HG02623 (cell line): ENCODE measurements around the gene PIEZO1.

Source experiments
- ATAC-seq: cut with Tn5 transposase; IDR thresholded peaks from one replicate; pipeline ENCODE4 v1.9.1; 2021; ENCODE audit warnings: moderate library complexity; ENCODE audit not compliant: unreplicated experiment

PIEZO1 gene

GRCh38 chr16:88817785-88818574 is 33.0 kb upstream of the PIEZO1 start:
- ATAC-seq = no peak

- no peak for ATAC-seq
Observed at GRCh38 chr16:88816736-88817535, 31.9 kb upstream of the PIEZO1 start.

- no peak for ATAC-seq
Observed at GRCh38 chr16:88815901-88816589, 31.0 kb upstream of the PIEZO1 start.

GRCh38 chr16:88815227-88815626 is 30.2 kb upstream of the PIEZO1 start:
- ATAC-seq = no peak

- ATAC-seq = no peak
Observed at GRCh38 chr16:88814144-88814502, 29.1 kb upstream of the PIEZO1 start.

- no peak for ATAC-seq
Observed at GRCh38 chr16:88813269-88814143, 28.5 kb upstream of the PIEZO1 start.

GRCh38 chr16:88812513-88813268 is 27.7 kb upstream of the PIEZO1 start:
- ATAC-seq = no peak

- peak; percentile 61 for ATAC-seq
Observed at GRCh38 chr16:88811769-88812512, 26.9 kb upstream of the PIEZO1 start, which contains the start of gene APRT. TSS of gene APRT (minus strand) at chr16:88811928. CDS start at chr16:88811899, 29 bp downstream.

- peak; percentile 46 for ATAC-seq
Observed at GRCh38 chr16:88810912-88811768, 26.1 kb upstream of the PIEZO1 start.

- no peak for ATAC-seq
Observed at GRCh38 chr16:88810166-88810911, 25.3 kb upstream of the PIEZO1 start.

GRCh38 chr16:88809676-88810165 is 24.7 kb upstream of the PIEZO1 start:
- ATAC-seq = no peak

GRCh38 chr16:88809068-88809675 is 24.2 kb upstream of the PIEZO1 start:
- ATAC-seq = no peak

- ATAC-seq = no peak
Observed at GRCh38 chr16:88807626-88808453, 22.8 kb upstream of the PIEZO1 start.

- ATAC-seq = no peak
Observed at GRCh38 chr16:88807142-88807625, 22.2 kb upstream of the PIEZO1 start.

- ATAC-seq = no peak
Observed at GRCh38 chr16:88806491-88807111, 21.6 kb upstream of the PIEZO1 start.
